Heart right ventricle (tissue), 16 donors: Measurements from ENCODE around the gene SCAMP1. TPM values are rescaled to one million over a fixed set of nuclear protein-coding genes. Genes with fewer than 3 reads are reported as not detected.

Experiments
- ATAC-seq, 8 donors: fragments of 200-7000 bp; cut with Tn5 transposase; one replicate each; pipeline ENCODE4 v1.9.1; 2020; ENCODE audit warnings: mild to moderate bottlenecking in 8 of 8, moderate library complexity in 8 of 8, moderate number of reproducible peaks in 1 of 8
- DNase-seq, 2 donors: peaks; one replicate each; pipeline ENCODE4 v3.0.0-alpha.2; 2020
- H3K27ac ChIP-seq, 10 donors: fragments of 200-600 bp; sonication (generic) in 2 of 10; one replicate each; pipeline versions ENCODE4 v1.5.0 to v1.8.0; 2020 to 2022; ENCODE audit warnings: mild to moderate bottlenecking in 3 of 10
- H3K27me3 ChIP-seq, 7 donors: fragments of 200-600 bp; one replicate each; pipeline ENCODE4 v1.8.0; 2021 to 2022; ENCODE audit warnings: mild to moderate bottlenecking in 2 of 7
- H3K36me3 ChIP-seq, 9 donors: fragments of 200-600 bp; sonication (generic) in 1 of 9; one replicate each; pipeline versions ENCODE4 v1.5.0 to v1.8.0; 2020 to 2022; ENCODE audit warnings: mild to moderate bottlenecking in 2 of 9
- H3K4me1 ChIP-seq, 9 donors: fragments of 200-600 bp; sonication (generic) in 1 of 9; one replicate each; pipeline versions ENCODE4 v1.5.0 to v1.8.0; 2020 to 2022; ENCODE audit warnings: mild to moderate bottlenecking in 4 of 9
- H3K4me3 ChIP-seq, 10 donors: fragments of 200-600 bp; sonication (generic) in 2 of 10; one replicate each; pipeline versions ENCODE4 v1.5.0 to v1.8.0; 2020 to 2022; ENCODE audit warnings: mild to moderate bottlenecking in 7 of 10, moderate library complexity in 2 of 10
- H3K9me3 ChIP-seq, 11 donors: fragments of 200-600 bp in 10 of 11; sonication (generic) in 2 of 11; one replicate each; pipeline versions ENCODE4 v1.5.0 to v1.8.0; 2013 to 2022; ENCODE audit warnings: mild to moderate bottlenecking in 2 of 11, control low read depth in 1 of 11, moderate library complexity in 1 of 11
- WGBS, 2 donors: extraction: QIAGEN DNeasy Blood & Tissue Kit; methylation state at CpG; one replicate each; pipeline ENCODE4 v1.1.7; 2013; ENCODE audit warnings: inconsistent platforms in 1 of 2; 5-methylcytosine and 5-hydroxymethylcytosine counted together
- intact Hi-C, 10 donors: fragments of 100-400 bp; cut with DNase I; formaldehyde crosslinking; loops; one replicate each; pipeline versions ENCODE4 v1.11.1 to v1.14.2; 2022
- polyA plus RNA-seq, 2 donors: library from polyadenylated mRNA; stranded (reverse); fragments of 200-250 nt; gene quantifications; one replicate each; pipeline ENCODE4 v1.2.3, GENCODE V29; 2013
- total RNA-seq, 10 donors: library from RNA; stranded (reverse); fragmentation: NEBNext Ultra II Directional in 3 of 10; extraction: Animal tissue kit (Norgen Biotek cat#: 25700) in 3 of 10; gene quantifications; one replicate each; pipeline versions ENCODE4 v1.2.1 to v1.2.4, GENCODE V29; 2021 to 2023
- TF ChIP-seq, protein P1 (sequence below), 9 donors: fragments of 200-600 bp; sonication (generic) in 2 of 9; IDR thresholded peaks; one replicate each; pipeline versions ENCODE4 v1.5.0 to v1.8.0; 2021 to 2022; ENCODE audit warnings: antibody characterized with exemption in 9 of 9, mild to moderate bottlenecking in 5 of 9, moderate library complexity in 1 of 9
- donor health status: Arrhythmogenic right ventricular cardiomyopathy.
- donor health status: ischemic (EF 13 %, LVEDD 7.1; RV severe dilation, severe dysfunction).
- donor health status: healthy with polysubstance abuse.
- donor health status: DM: no; HTN: yes; CAD: no.
- donor health status: DM: no; HTN: no; CAD: no.
- donor health status: ischemic (EF 25% LVEDD 6.9; RV normal size, moderate dysfunction).
- donor health status: ischemic (EF 25% LVEDD 5.7; RV mildly dilated, moderate dysfunction).
- donor health status: healthy.
- donor health status: DM: yes; HTN: yes; CAD: no.
- donor health status: Ischemic cardiomyopathy.
- donor health status: ischemic (EF 35%, LVEDD 5.7; RV mildly dilated, moderate dysfunction).
- donor health status: nonischemic (EF 11% LVEDD 7.7; RV severe dilation, severe dysfunction).
- donor health status: DM: yes; HTN: yes; CAD: no.
- donor health status: PGD.
- donor health status: ischemic (EF 29% LVEDD 5.4; RV normal size, mild dysfunction).
- donor health status: nonischemic (EF 23%, LVEDD 6.1; RV moderate dilation, normal function).

The SCAMP1 gene
- total and polyA plus RNA-seq, 12 donors: 7.9 to 40.4 (median 33.1) TPM

DNA sequence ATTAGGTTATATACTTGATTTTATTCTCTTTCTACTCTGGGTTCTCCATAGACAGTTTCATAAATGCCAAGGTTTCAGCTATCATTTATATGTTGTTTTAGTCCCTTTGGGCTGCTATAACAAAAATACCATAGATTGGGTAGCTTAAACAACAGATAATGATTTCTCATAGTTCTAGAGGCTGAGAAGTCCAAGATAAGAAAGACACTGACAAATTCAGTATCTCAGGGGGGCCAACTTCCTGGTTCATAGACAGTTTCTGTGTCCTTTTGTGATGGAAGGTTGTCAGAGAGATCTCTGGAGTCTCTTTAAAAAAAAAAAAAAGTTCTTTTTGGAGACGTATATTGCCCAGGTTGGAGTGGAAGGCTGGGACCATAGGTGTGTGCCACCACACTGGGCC, 113.3 kb downstream of the SCAMP1 start:
- DNase-seq (no peak), ATAC-seq (no peak)
- H3K27ac ChIP-seq: no peak overlapping the region
- peaks cover 0 to 25% (median 0%) of the 10 kb centered on the region in 9 donors for H3K36me3 ChIP-seq
- TF ChIP-seq, protein P1, sequence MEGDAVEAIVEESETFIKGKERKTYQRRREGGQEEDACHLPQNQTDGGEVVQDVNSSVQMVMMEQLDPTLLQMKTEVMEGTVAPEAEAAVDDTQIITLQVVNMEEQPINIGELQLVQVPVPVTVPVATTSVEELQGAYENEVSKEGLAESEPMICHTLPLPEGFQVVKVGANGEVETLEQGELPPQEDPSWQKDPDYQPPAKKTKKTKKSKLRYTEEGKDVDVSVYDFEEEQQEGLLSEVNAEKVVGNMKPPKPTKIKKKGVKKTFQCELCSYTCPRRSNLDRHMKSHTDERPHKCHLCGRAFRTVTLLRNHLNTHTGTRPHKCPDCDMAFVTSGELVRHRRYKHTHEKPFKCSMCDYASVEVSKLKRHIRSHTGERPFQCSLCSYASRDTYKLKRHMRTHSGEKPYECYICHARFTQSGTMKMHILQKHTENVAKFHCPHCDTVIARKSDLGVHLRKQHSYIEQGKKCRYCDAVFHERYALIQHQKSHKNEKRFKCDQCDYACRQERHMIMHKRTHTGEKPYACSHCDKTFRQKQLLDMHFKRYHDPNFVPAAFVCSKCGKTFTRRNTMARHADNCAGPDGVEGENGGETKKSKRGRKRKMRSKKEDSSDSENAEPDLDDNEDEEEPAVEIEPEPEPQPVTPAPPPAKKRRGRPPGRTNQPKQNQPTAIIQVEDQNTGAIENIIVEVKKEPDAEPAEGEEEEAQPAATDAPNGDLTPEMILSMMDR (IDR thresholded peaks at IDR 0.05): no peak
- H3K4me3 ChIP-seq: no peak overlapping the region
- no peaks in the 10 kb centered on the region for H3K4me1 ChIP-seq
- WGBS, 2 donors: 96 to 97% methylated on average over 1 of the region's 1 CpG
- intact Hi-C loops: loop anchor here in 3 of 10 donors (10.0 kb wide), 2 partner anchors 51 to 171 kb away; partner anchors contain the start of gene LHFPL2 (in 2 of the 3)
- H3K9me3 ChIP-seq: no peaks in the 10 kb centered on the region
- no peaks in the 10 kb centered on the region for H3K27me3 ChIP-seq

DNA sequence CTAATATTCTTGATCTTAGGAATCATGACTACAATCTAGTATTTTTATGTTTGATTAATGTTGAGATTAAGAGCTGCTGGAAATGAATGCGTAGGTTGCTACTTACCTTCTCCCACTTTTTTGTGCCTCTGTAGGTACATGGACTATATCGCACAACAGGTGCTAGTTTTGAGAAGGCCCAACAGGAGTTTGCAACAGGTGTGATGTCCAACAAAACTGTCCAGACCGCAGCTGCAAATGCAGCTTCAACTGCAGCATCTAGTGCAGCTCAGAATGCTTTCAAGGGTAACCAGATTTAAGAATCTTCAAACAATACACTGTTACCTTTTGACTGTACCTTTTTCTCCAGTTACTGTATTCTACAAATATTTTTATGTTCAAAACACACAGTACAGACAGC, 115.0 kb downstream of the SCAMP1 start:
- Histone ChIP-seq H3K4me3 (no peak overlapping the region), H3K9me3 (no peaks in the 10 kb centered on the region), H3K4me1 (no peaks in the 10 kb centered on the region), H3K27ac (no peak overlapping the region), H3K36me3 (peaks cover 0 to 25% (median 0%) of the 10 kb centered on the region in 9 donors), H3K27me3 (no peaks in the 10 kb centered on the region)
- ATAC-seq: no peak
- 97 to 98% methylated on average over 3 of the region's 3 CpGs for WGBS, 2 donors
- intact Hi-C loops: loop anchor here in 3 of 10 donors (10.0 kb wide), 2 partner anchors 49 to 169 kb away; partner anchors contain the start of gene LHFPL2 (in 2 of the 3)
- no peak for DNase-seq
- TF ChIP-seq, protein P1 (IDR thresholded peaks at IDR 0.05): no peak

DNA sequence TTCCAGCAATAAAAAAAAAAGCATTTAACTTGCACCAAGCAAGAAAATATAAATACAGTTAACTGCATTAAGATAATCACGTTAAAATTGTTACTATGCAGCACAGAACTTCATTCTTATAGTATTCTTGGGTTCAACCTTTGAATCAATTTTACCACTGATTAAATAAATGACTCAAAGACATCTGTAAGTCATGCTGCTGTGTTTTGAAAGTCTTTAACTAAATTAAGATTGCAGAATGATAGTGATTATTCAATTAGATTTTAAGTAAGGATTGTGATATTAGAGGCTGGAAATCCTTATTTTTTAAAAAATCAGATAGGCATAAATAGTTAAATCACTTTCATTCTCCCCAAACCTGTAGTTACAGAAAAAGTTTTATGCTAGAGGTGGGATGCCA, 116.4 kb downstream of the SCAMP1 start:
- 94 to 98% methylated on average over 1 of the region's 1 CpG for WGBS, 2 donors
- H3K4me1 ChIP-seq: no peaks in the 10 kb centered on the region
- H3K9me3 ChIP-seq: no peaks in the 10 kb centered on the region
- no peak overlapping the region for H3K27ac ChIP-seq
- ATAC-seq (no peak), DNase-seq (no peak)
- H3K36me3 ChIP-seq: peaks cover 0 to 33% (median 0%) of the 10 kb centered on the region in 9 donors
- TF ChIP-seq, protein P1 (IDR thresholded peaks at IDR 0.05): no peak
- intact Hi-C loops: loop anchor here in 3 of 10 donors (10.0 kb wide), 2 partner anchors 48 to 168 kb away; partner anchors contain the start of gene LHFPL2 (in 2 of the 3)
- H3K27me3 ChIP-seq: no peaks in the 10 kb centered on the region
- no peak overlapping the region for H3K4me3 ChIP-seq

DNA sequence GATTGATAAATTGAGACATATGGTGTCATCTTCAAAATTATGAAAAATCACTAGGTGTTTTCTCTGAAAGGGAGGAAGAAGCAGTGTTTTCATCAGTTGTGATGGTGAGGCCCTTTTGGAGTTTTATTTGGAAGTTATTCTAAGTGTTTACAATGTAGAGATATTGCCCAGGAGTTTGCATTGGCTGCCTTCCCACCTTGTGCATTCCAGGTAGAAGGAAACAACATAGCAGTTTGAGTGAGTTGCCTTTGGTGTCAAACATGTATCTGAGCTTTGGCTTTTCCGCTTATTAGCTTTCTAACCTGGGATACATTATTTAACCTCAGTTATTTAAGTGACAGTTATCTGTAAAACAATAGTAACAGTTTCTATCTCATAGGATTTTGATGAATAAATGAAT, 122.5 kb downstream of the SCAMP1 start:
- H3K4me1 ChIP-seq: peaks cover 0 to 51% (median 30%) of the 10 kb centered on the region in 9 donors
- no peak overlapping the region for H3K4me3 ChIP-seq
- peaks cover 0 to 41% (median 0%) of the 10 kb centered on the region in 9 donors for H3K36me3 ChIP-seq
- H3K9me3 ChIP-seq: no peaks in the 10 kb centered on the region
- DNase-seq (no peak), ATAC-seq (no peak)
- TF ChIP-seq, protein P1 (IDR thresholded peaks at IDR 0.05): no peak
- WGBS, 2 donors: 97 to 100% methylated on average over 1 of the region's 1 CpG
- H3K27me3 ChIP-seq: no peaks in the 10 kb centered on the region
- intact Hi-C loops: no loop called here
- H3K27ac ChIP-seq: no peak overlapping the region
